Fibroblast of lung (primary cell): ENCODE data around the gene TMEM270.

Source experiments
- EZH2 ChIP-seq: IDR thresholded peaks from 2 replicates; pipeline ENCODE4 v1.5.1; 2012; ENCODE audit warnings: low read length, control low read depth, mild to moderate bottlenecking; ENCODE audit errors: missing control alignments
- TF ChIP-seq, protein P1 (sequence below), 2 donors: IDR thresholded peaks in 1 of 2; conservative IDR thresholded peaks in 1 of 2; 1 replicate in 1 of 2; 2 replicates in 1 of 2; pipeline ENCODE4 v1.5.1; 2011 to 2012; ENCODE audit warnings: low read length in 2 of 2, control low read depth in 1 of 2, inconsistent platforms in 1 of 2, low read depth in 1 of 2, mild to moderate bottlenecking in 1 of 2

DNA sequence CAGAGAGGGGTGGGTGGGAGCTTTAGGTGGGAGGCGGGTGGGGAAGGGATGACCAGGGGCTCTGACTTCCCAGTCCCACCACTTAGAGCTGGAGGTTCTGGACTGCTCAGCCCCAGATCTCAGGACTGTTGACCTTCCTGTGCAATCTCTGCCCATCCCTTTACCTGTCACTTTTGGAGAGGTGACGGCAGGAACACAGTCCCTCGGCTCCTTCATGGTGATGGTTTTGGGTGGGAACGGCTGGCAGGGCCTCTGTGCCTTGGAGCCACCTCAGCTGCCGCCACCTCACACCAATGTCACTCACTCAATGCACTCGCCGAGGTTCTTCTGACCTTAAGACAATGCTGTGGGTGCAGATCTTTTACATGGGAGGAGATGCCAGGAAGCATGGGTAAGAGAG lies 49.0 kb downstream of the TMEM270 start:
- TF ChIP-seq, protein P1, sequence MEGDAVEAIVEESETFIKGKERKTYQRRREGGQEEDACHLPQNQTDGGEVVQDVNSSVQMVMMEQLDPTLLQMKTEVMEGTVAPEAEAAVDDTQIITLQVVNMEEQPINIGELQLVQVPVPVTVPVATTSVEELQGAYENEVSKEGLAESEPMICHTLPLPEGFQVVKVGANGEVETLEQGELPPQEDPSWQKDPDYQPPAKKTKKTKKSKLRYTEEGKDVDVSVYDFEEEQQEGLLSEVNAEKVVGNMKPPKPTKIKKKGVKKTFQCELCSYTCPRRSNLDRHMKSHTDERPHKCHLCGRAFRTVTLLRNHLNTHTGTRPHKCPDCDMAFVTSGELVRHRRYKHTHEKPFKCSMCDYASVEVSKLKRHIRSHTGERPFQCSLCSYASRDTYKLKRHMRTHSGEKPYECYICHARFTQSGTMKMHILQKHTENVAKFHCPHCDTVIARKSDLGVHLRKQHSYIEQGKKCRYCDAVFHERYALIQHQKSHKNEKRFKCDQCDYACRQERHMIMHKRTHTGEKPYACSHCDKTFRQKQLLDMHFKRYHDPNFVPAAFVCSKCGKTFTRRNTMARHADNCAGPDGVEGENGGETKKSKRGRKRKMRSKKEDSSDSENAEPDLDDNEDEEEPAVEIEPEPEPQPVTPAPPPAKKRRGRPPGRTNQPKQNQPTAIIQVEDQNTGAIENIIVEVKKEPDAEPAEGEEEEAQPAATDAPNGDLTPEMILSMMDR (conservative IDR thresholded peaks at IDR 0.05 in 1 of 2, IDR thresholded peaks at IDR 0.05 in 1 of 2; ENCODE audit: low read depth in 1 of 2, low read length in 2 of 2), result no peak
- TF ChIP-seq EZH2, result no peak
